NCI-H2029 treated with DMSO at 0.1 percent for 48 hours (cell line): ENCODE measurements around the gene CDHR1.
"Not testable (repeated sequence)": the region's sequence is repeated elsewhere in the genome, so short reads cannot be mapped to it uniquely, and the experiment has no call there.

Source experiments
- DNase-seq: peaks from one replicate; lab custom pipeline; 2025; lab: John Stamatoyannopoulos, UW

Gene CDHR1

GRCh38 chr10:84194424-84195043 is at the start of gene CDHR1:
Gene CDHR1 (plus strand): TSS chr10:84194537. CDS start chr10:84194761, 224 bp downstream.
- DNase-seq = no peak

- DNase-seq = no peak
These were observed 47.0 kb upstream of the CDHR1 start for GRCh38 chr10:84147347-84147746.

GRCh38 chr10:84148006-84148597 is 46.2 kb upstream of the CDHR1 start:
- not testable (repeated sequence) for DNase-seq

DNA sequence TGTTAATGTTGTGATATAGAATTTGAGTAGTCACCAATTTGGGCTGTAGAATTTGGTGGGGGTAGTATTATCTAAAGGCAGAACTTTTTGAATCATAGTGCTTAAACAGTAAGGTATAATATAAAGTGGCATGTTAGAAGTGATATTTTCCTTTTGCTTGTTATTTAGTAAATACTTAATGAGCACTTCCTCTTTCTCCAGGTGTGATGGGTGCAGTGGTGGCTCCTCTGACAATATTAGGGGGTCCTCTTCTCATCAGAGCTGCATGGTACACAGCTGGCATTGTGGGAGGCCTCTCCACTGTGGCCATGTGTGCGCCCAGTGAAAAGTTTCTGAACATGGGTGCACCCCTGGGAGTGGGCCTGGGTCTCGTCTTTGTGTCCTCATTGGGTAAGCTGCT is 44.5 kb upstream of the CDHR1 start:
- no peak for DNase-seq

- no peak for DNase-seq
These were observed 41.6 kb upstream of the CDHR1 start for GRCh38 chr10:84152769-84153168.

- DNase-seq = no peak
These were observed 38.8 kb upstream of the CDHR1 start for GRCh38 chr10:84155521-84155920.

DNA sequence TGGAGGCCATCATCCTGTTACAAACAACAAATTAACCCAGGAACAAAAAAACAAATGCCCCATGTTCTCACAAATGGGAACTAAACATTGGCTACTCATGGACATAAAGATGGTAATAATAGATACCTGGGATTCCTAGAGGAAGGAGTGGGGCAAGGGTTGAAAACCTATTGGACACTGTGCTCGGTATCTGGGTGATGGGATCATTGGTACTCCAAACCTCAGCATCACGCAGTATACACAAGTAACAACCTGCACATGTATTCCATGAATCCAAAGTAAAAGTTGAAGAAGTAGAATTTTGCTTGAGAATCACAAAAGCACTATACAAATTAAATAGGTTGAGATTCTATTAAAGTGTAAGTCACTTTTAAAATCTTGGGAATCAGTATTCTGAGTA is 38.3 kb upstream of the CDHR1 start:
- DNase-seq = no peak

DNA sequence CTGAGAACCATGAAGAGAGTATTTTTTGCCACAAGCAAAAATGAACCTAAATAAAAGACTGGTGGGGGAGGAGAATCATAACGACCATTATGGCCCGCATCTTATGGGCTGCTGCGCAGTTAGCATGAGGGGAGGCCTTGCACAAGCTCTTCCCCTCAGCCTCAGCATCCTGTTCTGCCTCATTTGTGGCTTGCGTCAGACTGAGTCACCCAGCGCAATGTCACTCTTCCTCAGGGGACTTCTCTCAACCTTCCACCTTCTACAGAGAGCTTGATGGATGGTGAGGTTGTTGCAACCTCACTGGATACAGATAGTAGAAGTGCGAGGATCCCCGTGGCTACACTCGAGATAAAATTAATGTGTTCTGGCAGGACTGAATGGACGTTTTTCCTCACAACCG is 37.6 kb upstream of the CDHR1 start:
- DNase-seq = no peak

DNA sequence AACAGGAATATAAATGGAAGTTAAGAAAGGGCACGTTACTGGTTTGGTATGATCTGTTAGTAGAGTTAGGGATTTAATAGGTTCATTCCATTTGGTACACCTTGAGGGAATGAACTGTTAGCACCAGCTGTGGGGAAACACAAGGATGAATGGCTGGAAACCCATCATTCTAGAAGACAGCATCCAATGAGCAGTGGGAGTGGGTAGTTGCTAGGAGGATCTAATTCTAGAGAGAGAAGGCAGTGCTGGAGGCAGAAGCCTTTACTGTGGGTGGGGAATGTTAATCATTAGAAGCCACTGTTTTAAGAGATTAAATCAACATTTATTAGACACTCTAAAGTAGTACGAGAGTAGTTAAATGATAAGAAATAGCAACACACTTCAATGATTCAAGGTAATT is 36.3 kb upstream of the CDHR1 start:
- no peak for DNase-seq

DNA sequence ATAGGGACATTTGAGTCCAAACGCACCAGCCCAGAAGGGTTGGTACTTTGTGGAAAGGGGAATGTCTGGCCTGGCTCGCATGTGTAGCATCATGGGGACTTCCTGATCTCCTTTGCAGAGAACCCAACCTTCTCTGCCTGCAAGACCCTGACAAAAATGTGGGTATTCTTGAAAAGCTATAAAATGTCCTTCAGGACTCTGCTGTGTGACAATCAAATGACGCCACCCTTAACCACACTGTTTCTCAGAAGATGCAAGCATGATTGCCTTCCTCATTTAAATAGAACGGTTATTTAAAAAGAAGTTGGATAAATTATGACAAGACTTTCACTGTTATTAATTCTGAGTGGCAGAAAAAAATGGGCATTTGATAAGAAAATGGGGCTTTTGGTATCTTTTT is 35.8 kb upstream of the CDHR1 start:
- no peak for DNase-seq

DNA sequence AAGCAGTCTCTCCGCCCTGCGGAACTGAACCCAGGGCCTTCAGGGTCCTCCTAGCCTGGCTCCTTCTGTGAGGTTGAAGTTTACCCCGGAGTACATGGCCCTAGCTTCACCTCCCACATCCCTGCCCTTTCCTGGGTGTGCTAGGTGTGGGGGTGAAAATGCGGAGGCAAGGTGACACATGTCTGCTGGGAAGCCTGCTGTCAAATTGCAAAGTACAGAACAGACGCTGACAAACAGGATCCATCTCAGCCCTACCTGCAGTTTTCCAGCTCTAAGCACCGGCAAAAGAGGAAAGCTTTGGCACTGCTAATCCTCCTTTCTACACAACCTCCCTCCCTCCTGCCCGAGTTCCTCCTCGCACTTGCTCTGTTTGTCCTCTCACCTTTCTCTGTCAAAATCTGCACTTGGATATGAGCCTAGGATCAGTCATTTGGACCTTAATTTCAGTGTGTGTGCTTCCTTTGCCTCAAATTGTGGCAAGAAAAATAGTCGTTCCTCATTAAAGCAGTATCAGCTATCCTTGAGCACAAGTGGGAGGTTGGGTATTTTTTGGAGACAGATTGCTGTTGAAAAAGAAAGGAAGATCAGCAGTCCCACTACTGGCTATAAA is 35.2 kb upstream of the CDHR1 start:
- DNase-seq = no peak

DNA sequence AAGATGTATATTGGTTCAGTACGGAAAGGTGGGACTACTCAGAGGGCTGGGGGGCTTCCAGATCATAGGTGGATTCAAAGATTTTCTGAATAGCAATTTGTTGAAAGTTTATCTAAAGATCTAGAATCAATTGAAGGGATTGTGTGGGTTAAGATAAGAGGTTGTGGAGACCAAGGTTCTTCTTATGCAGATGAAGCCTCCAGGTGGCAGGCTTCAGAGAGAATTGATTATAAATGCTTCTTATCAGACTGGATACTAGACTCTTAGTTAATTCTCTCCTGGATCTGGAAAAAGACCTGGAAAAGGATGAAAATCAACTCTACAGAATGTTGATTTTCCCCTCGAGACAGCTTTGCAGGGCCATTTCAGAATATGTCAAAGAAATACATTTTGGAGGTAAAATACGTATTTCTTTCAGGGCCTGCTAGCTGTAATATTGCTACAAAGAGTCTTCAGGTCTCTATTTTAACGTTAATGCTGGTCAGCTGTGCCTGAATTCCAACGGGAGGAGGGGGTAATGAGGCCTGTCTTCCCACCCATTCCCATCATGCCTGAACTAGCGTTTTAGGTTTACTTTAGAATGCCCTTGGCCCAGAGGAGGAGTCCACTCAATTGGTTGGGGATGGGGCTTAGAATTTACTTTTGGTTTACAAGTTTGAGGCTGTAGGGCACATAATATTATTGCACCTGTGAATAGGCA is 33.5 kb upstream of the CDHR1 start:
- no peak for DNase-seq

- DNase-seq = no peak
These were observed 30.3 kb upstream of the CDHR1 start for GRCh38 chr10:84163996-84164395.

DNA sequence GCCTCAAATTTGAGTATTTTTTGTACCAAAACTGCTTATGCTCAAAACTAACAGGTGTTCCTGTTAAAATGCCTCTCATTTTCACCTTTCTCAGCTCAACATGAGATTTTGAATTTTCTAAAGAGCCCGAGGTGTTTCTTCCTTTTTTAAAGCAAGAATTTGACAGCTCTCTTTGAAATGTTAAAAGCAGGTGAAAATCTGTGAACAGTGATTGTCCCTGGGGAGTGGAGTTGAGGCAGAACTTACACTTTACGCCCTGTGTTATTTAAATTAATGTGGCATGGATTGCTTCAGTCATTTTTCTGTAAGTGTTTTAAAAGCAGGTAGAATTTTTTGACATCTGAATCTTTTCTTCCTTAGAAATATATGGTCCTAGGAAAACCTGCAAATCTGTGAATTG is 29.9 kb upstream of the CDHR1 start:
- no peak for DNase-seq

DNA sequence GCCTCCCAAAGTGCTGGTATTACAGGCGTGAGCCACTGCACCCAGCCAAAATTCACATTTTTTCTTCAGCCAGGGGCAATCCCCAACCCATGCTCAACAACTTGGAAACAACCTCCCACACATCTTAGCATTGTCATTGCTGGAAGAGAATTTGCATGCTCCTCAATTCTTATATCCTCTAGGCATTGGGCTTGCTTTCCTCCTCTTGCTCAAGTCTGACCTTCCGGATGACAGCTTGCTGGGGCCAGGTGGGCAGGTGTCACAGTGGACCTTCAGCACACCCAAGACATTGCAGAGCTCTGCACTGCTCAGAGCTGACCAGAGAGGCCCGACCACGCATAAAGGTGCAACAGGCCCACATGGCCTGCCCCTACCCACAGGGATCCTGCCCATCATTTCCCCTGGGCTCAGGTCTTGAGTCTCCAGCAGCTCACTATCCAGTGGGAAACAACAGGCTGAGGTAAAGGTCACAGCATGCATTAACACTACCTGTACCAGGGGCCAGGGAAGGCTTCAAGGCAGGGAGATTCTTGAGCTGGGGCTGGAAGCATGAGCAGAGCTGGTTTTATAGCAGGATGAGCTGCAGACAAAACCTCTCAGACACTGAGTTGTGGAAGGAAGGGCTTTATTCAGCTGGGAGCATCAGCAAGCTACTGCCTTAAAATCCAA is 27.6 kb upstream of the CDHR1 start:
- DNase-seq = no peak

GRCh38 chr10:84167289-84167653 is 27.1 kb upstream of the CDHR1 start:
- not testable (repeated sequence) for DNase-seq

- not testable (repeated sequence) for DNase-seq
These were observed 26.0 kb upstream of the CDHR1 start for GRCh38 chr10:84168382-84168781.

DNA sequence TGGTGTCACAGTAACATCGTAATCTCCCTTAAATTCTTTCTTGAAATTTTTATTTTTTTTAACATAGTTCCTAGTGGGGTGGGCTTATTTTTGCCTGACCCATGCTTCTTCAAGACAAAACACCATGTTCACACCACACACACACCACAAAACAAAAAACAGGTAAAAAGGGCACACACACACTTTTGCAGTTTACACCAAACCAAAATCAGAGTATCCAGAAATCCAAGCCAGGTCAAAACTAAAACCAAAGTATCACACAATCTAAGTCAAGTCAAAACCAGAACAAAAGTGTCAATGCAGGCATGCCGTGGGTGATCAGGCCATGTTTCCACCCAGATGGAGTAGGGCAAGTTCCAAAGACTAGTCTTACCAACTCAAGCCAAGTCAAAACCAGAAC is 23.1 kb upstream of the CDHR1 start:
- not testable (repeated sequence) for DNase-seq

GRCh38 chr10:84171700-84172466 is 22.5 kb upstream of the CDHR1 start:
- DNase-seq = not testable (repeated sequence)

DNA sequence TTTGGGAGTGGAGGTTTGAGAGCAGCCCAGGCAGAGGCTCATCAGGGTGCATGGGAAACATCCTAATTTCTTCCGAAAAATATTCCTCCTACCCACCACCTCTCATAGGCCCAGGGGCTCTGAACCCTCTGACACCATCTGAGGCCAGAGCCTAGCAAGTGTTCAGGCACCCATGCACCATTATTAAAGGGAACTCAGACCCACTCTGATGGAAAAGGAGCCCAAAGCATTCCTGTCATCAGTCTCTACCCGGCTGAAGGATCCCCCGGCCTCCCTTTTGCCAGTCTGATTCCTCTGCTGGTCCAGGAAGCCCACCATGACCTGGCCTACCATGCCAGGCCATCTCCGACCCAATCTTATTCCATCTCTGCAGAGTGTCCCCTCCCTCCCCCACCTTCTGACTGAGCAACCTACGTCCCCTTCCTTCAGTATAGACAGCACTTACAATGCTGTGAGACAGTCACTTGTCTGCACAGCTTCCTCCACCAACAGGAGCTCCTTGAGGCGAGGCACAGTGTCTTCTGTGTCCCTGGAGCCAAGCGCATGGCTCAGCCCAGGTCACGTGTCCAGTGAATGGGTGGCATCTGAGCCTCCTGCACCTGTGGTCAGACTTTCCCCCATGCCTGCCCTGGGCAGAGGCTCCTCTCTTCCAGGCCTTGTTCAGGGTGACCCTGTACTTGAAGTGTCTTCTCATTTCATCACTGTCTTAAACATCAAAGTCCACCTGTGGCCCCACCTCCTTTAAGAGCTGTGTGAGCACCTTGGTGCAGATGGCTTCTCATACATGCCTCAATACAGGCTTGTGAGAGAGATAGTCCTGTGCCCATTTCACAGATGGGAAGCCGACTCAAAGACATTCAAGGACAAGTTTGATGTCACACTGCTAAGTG is 21.6 kb upstream of the CDHR1 start:
- no peak for DNase-seq

DNA sequence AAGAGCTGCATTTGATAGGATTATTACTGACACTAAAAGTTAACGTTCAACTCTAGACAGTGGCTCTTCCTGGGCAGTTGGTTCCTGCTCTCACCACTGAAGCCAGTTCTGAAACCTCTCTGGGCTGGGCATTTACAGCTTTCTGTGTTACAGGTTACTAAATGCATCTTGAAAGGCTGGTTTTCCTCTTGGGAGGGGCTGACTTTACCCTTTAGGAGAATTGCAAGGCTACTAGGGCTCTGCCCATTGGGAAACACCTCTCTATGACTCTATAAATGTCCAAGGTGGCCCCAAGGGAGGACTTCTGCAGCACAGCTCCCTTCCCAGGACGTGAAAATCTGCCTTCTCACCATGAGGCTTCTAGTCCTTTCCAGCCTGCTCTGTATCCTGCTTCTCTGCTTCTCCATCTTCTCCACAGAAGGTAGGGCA is 20.8 kb upstream of the CDHR1 start, which contains the start of gene GPR15LG:
Gene GPR15LG, plus strand, starts transcription at position 301 of the 429 bp plus-strand sequence. Its CDS starts 51 bp downstream, at position 352.
- no peak for DNase-seq
